WERI-Rb-1 (cell line): ENCODE measurements around the gene GPC3.

ENCODE experiments used
- DNase-seq: peaks from one replicate; pipeline ENCODE4 v3.0.0-alpha.2; 2020
- H3K27ac ChIP-seq: fragments of 250-450 bp; sonication (Bioruptor Pico); 2 replicates; pipeline ENCODE4 v1.5.1; 2020; ENCODE audit warnings: mild to moderate bottlenecking, moderate library complexity
- H3K27me3 ChIP-seq: fragments of 250-450 bp; sonication (Bioruptor Pico); 2 replicates; pipeline ENCODE4 v1.5.1; 2021; ENCODE audit warnings: mild to moderate bottlenecking, low read depth, moderate library complexity; ENCODE audit not compliant: insufficient read depth, severe bottlenecking
- H3K36me3 ChIP-seq: fragments of 250-450 bp; sonication (Bioruptor Pico); 2 replicates; pipeline ENCODE4 v1.5.1; 2020; ENCODE audit warnings: mild to moderate bottlenecking, moderate library complexity
- H3K4me3 ChIP-seq: 2 replicates; pipeline ENCODE4 v1.5.1; 2011; ENCODE audit warnings: low read depth, mild to moderate bottlenecking, control low read depth, low read length
- H3K9me3 ChIP-seq: fragments of 250-450 bp; sonication (Bioruptor Pico); 2 replicates; pipeline ENCODE4 v1.5.1; 2021; ENCODE audit warnings: mild to moderate bottlenecking, moderate library complexity; ENCODE audit not compliant: severe bottlenecking
- TF ChIP-seq, protein P1 (sequence below): IDR thresholded peaks from 2 replicates; pipeline ENCODE4 v1.5.1; 2011; ENCODE audit warnings: low read depth, mild to moderate bottlenecking, control low read depth, inconsistent platforms, low read length

GPC3 gene

DNA sequence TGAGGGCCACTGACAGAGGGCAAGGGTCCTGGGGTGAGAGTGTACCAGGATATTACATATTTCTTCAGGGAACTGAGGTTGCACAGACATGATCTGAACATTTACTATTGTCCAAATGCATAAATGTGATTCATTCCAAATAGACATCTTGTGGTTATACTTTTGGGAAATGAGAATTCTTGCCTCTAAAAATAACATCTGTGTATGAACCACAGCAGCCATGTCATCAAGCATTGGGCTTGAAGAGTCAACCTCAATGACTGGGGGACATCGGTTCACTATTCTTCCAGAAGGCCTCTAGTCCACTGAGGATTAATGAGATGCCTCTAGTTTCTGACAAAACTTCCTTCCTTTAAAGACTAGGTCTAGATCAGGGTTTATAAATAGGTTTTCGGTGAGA, 377.0 kb downstream of the GPC3 start:
- TF ChIP-seq, protein P1, sequence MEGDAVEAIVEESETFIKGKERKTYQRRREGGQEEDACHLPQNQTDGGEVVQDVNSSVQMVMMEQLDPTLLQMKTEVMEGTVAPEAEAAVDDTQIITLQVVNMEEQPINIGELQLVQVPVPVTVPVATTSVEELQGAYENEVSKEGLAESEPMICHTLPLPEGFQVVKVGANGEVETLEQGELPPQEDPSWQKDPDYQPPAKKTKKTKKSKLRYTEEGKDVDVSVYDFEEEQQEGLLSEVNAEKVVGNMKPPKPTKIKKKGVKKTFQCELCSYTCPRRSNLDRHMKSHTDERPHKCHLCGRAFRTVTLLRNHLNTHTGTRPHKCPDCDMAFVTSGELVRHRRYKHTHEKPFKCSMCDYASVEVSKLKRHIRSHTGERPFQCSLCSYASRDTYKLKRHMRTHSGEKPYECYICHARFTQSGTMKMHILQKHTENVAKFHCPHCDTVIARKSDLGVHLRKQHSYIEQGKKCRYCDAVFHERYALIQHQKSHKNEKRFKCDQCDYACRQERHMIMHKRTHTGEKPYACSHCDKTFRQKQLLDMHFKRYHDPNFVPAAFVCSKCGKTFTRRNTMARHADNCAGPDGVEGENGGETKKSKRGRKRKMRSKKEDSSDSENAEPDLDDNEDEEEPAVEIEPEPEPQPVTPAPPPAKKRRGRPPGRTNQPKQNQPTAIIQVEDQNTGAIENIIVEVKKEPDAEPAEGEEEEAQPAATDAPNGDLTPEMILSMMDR = no peak
- Histone ChIP-seq H3K27ac (no peak overlapping the region), H3K27me3 (peaks cover 24% of the 10 kb centered on the region), H3K4me3 (no peak overlapping the region), H3K36me3 (no peaks in the 10 kb centered on the region), H3K9me3 (no peaks in the 10 kb centered on the region)
- DNase-seq = no peak

DNA sequence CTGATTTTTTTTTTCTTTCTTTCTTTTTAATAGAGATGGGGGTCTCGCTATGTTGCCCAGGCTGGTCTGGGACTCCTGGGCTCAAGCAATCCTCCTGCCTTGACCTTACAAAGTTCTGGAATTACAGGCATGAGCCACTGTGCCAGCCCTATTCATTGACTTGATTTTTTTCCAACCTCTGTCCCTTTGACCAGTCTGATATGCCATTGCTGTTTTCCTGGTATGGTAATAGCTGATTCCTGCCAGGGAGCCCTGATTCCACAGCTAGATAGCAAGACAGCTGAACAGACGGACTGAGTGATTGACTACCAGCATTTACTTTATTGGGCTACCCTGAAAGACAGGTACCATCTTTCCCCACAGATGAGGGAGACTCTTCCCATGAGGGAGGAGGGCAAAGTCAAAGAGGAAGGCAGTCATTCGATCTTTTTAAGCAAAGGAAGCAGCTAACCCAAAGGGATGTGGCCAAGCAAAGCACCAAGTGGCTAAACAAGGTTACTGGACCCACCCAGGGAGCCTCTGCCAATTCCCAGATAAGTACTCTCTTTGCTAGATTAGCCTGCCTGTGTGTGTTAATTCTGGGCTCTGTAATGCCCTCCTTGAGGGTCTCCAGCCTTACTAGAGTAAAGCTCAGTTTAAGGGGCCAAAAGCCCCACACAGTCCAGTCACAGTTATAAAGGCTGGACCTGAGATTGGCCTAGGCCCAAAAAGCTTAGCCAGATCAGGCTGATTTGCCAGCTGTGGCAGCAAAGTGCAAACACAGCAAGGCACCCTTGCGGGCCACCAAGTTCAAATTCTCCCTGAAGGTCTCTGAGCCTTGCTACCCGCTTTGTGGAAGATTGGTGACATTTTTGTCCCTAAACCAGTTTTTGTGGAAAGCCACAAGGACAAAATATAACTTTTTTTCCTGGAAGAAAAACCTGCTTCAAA, 377.7 kb downstream of the GPC3 start:
- H3K4me3 ChIP-seq = no peak overlapping the region
- TF ChIP-seq, protein P1 = no peak
- peaks cover 24% of the 10 kb centered on the region for H3K27me3 ChIP-seq
- no peaks in the 10 kb centered on the region for H3K9me3 ChIP-seq
- no peak for DNase-seq
- H3K27ac ChIP-seq = no peak overlapping the region
- no peaks in the 10 kb centered on the region for H3K36me3 ChIP-seq

DNA sequence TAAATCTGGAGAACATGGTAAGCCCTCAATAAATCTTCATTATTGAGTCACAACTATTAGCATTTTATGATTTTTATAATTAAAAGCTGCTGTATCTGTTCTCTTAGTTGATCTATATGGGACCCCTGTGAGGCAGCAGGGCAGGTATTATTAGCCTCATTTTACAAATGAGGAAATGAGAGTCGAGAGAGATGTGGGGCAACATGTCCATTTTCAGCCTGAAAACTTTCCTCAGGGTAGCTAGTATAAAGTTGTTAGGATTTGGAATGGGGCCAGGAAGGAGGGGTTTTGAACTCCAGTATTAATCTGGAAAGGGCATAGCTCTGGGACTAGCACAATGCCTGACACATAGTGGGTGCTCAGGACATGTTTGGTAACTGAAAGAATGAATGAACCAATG, 378.4 kb downstream of the GPC3 start:
- H3K9me3 ChIP-seq = no peaks in the 10 kb centered on the region
- DNase-seq = no peak
- no peak overlapping the region for H3K27ac ChIP-seq
- no peaks in the 10 kb centered on the region for H3K36me3 ChIP-seq
- H3K27me3 ChIP-seq = peaks cover 26% of the 10 kb centered on the region
- TF ChIP-seq, protein P1 = no peak
- H3K4me3 ChIP-seq = no peak overlapping the region

DNA sequence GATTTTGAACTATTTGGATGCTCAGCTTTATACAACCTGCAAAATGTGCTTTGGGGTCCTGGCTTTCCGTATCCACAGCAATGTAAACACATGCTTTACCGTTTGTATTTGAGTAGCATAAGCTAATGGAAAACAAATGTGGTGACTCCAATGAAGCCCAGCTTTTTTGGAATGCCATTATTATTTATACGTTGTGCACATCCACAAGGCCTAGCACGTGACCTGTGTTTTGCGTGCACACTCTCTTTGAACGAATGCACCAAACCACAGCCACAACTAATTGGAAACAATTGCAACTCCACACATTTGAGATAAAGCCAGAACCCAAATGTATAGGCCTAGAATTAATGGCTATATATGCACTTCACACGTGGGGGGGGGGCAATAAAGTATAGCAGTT, 380.6 kb downstream of the GPC3 start:
- TF ChIP-seq, protein P1 = no peak
- Histone ChIP-seq H3K36me3 (no peaks in the 10 kb centered on the region), H3K27ac (no peak overlapping the region), H3K4me3 (no peak overlapping the region), H3K27me3 (peaks cover 33% of the 10 kb centered on the region), H3K9me3 (no peaks in the 10 kb centered on the region)
- DNase-seq = no peak

DNA sequence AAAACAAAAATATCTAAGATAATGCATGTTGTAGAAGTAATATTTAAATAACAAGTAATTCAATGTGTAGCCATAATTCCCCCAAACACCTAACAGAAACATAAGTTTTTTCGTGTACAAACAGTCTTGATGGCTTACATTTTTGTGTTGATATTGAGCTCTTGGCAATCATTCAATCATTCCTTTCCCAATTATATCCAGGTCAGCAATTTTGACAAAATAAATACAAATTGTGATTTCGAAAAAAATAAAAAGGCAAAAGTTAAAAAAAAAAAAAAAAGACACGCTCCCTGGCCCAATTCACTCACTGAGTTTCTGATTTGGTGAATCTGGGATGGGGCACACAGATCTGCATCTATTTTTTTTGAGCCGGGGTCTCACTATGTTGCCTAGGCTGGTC, 382.5 kb downstream of the GPC3 start:
- peaks cover 47% of the 10 kb centered on the region for H3K27me3 ChIP-seq
- TF ChIP-seq, protein P1 = no peak
- H3K36me3 ChIP-seq = no peaks in the 10 kb centered on the region
- no peaks in the 10 kb centered on the region for H3K9me3 ChIP-seq
- H3K27ac ChIP-seq = no peak overlapping the region
- no peak overlapping the region for H3K4me3 ChIP-seq
- no peak for DNase-seq
